ENCODE measurements around the gene PRR15.

GRCh38 chr7:29613100-29613499 lies 49.5 kb downstream of the PRR15 start:
- TF ChIP-seq CTCF (IDR thresholded peaks at IDR 0.05), result no peak
- TF ChIP-seq POLR2A (IDR thresholded peaks at IDR 0.05), result no peak

Measured in stomach (tissue), 4 donors.